ENCODE measurements around the gene SH3TC1.

DNA sequence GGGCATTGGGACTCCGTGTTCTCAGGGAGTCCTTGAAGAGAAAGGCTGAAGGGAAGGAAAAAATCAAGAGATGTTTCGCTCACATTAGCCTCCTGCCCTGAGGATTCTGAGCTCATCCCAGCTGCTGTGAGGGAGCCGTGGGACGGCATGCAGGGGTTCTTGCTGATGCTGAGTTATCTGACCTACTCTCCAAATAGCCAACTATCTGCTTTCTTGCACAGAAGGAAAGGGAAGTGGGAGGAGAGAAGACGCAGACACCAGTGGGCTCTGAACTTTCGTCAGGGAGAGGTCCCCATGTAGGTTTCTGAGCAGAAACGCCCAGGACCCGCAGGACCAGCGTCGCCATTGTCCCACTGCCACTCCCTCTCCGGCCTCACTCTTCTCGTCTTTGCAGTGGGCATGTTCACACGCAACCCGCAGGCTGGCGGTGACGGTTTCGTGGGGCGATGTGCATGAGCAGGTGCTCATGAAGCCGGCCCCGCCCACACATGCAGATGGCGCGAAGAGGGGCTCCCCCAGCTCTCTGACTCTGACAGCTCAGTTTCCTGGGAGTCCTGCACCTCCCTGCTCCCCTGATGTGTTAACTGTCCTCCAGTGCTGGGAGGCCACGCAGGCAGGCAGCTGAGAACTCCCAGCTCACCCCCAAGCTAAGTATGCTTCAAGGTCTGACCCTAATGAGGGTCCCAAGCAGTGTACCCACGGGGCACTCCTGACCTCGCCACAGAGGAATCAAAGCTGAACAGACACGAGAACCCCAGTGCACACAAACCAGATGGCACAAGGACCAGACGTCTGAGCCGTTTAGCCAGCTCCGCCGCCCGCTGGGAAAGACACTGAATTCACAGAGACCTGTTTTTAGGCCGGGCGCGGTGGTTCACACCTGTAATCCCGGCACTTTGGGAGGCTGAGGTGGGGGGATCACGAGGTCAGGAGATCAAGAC is 26.8 kb upstream of the SH3TC1 start:
- TF ChIP-seq, protein P1, sequence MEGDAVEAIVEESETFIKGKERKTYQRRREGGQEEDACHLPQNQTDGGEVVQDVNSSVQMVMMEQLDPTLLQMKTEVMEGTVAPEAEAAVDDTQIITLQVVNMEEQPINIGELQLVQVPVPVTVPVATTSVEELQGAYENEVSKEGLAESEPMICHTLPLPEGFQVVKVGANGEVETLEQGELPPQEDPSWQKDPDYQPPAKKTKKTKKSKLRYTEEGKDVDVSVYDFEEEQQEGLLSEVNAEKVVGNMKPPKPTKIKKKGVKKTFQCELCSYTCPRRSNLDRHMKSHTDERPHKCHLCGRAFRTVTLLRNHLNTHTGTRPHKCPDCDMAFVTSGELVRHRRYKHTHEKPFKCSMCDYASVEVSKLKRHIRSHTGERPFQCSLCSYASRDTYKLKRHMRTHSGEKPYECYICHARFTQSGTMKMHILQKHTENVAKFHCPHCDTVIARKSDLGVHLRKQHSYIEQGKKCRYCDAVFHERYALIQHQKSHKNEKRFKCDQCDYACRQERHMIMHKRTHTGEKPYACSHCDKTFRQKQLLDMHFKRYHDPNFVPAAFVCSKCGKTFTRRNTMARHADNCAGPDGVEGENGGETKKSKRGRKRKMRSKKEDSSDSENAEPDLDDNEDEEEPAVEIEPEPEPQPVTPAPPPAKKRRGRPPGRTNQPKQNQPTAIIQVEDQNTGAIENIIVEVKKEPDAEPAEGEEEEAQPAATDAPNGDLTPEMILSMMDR (conservative IDR thresholded peaks at IDR 0.05): no peak
- TF ChIP-seq ZFX (IDR thresholded peaks at IDR 0.05): no peak

Measured in C4-2B (cell line).